Peyer's patch (tissue), 4 donors: ENCODE results near the gene CFAP99. TPM values are rescaled to one million over a fixed set of nuclear protein-coding genes. Genes with fewer than 3 reads are reported as not detected.
"Not testable (repeated sequence)": the region's sequence is repeated elsewhere in the genome, so short reads cannot be mapped to it uniquely, and the experiment has no call there.

Experiments used
- DNase-seq, 3 donors: peaks; one replicate each; pipeline ENCODE4 v3.0.0-alpha.2; 2017 to 2019
- H3K27ac ChIP-seq, 4 donors: fragments of 200-600 bp; sonication (generic); one replicate each; pipeline ENCODE4 v1.5.1; 2016 to 2019
- H3K27me3 ChIP-seq, 2 donors: fragments of 200-600 bp; sonication (generic); one replicate each; pipeline ENCODE4 v1.5.1; 2019
- H3K36me3 ChIP-seq, 3 donors: fragments of 200-600 bp; sonication (generic); one replicate each; pipeline ENCODE4 v1.5.1; 2016 to 2019
- H3K4me1 ChIP-seq, 4 donors: fragments of 200-600 bp; sonication (generic); one replicate each; pipeline ENCODE4 v1.5.1; 2016 to 2019
- H3K4me3 ChIP-seq, 4 donors: fragments of 200-600 bp; sonication (generic); 1 replicate in 3 of 4; 2 replicates in 1 of 4; pipeline ENCODE4 v1.5.1; 2016 to 2019; ENCODE audit warnings: mild to moderate bottlenecking in 1 of 4
- H3K9me3 ChIP-seq, 4 donors: fragments of 200-600 bp; sonication (generic); one replicate each; pipeline ENCODE4 v1.5.1; 2016 to 2019; ENCODE audit warnings: mild to moderate bottlenecking in 1 of 4
- CTCF ChIP-seq, 6 experiments: fragments of 450-650 bp in 4 of 6; fragments of 200-600 bp in 2 of 6; sonication (generic) in 1 of 6; IDR thresholded peaks; one replicate each; pipeline ENCODE4 v1.5.1; 2017 to 2019; ENCODE audit warnings: antibody characterized with exemption in 6 of 6, mild to moderate bottlenecking in 3 of 6, moderate library complexity in 1 of 6
- POLR2A ChIP-seq, 2 donors: fragments of 450-650 bp; IDR thresholded peaks; one replicate each; pipeline ENCODE4 v1.5.1; 2017; ENCODE audit warnings: antibody characterized with exemption in 2 of 2, mild to moderate bottlenecking in 2 of 2, moderate library complexity in 2 of 2
- total RNA-seq, 4 donors: library from RNA; depleted of rRNA; stranded (reverse); fragments of >200 nt; gene quantifications; one replicate each; pipeline ENCODE4 v1.1.0, GENCODE V29; 2016

CFAP99 gene
- total RNA-seq, 4 donors from 2014 or later = 0.80 to 1.2 TPM; not detected in 2

GRCh38 chr4:2375427-2375826, 43.3 kb upstream of the CFAP99 start:
- Histone ChIP-seq H3K27ac (no peak overlapping the region), H3K9me3 (no peaks in the 10 kb centered on the region), H3K4me1 (no peaks in the 10 kb centered on the region), H3K4me3 (no peak overlapping the region), H3K27me3 (no peaks in the 10 kb centered on the region), H3K36me3 (no peaks in the 10 kb centered on the region)
- TF ChIP-seq CTCF (IDR thresholded peaks at IDR 0.05) (no peak), POLR2A (IDR thresholded peaks at IDR 0.05) (no peak)
- DNase-seq = no peak

GRCh38 chr4:2377241-2377640, 41.5 kb upstream of the CFAP99 start:
- no peak overlapping the region for H3K27ac ChIP-seq
- no peaks in the 10 kb centered on the region for H3K4me1 ChIP-seq
- no peak overlapping the region for H3K4me3 ChIP-seq
- TF ChIP-seq CTCF (IDR thresholded peaks at IDR 0.05) (no peak), POLR2A (IDR thresholded peaks at IDR 0.05) (no peak)
- no peaks in the 10 kb centered on the region for H3K27me3 ChIP-seq
- no peaks in the 10 kb centered on the region for H3K36me3 ChIP-seq
- H3K9me3 ChIP-seq = no peaks in the 10 kb centered on the region
- no peak for DNase-seq

- no peaks in the 10 kb centered on the region for H3K36me3 ChIP-seq
- H3K9me3 ChIP-seq = no peaks in the 10 kb centered on the region
- H3K4me1 ChIP-seq = no peaks in the 10 kb centered on the region
- DNase-seq = no peak
- TF ChIP-seq CTCF (IDR thresholded peaks at IDR 0.05) = no peak
- no peak for TF ChIP-seq POLR2A (IDR thresholded peaks at IDR 0.05)
- no peaks in the 10 kb centered on the region for H3K27me3 ChIP-seq
- no peak overlapping the region for H3K4me3 ChIP-seq
- H3K27ac ChIP-seq = no peak overlapping the region
Measured at GRCh38 chr4:2378401-2378800, 40.4 kb upstream of the CFAP99 start.

- H3K9me3 ChIP-seq = no peaks in the 10 kb centered on the region
- H3K4me1 ChIP-seq = no peaks in the 10 kb centered on the region
- TF ChIP-seq CTCF (IDR thresholded peaks at IDR 0.05) (no peak), POLR2A (IDR thresholded peaks at IDR 0.05) (no peak)
- DNase-seq = no peak
- H3K27me3 ChIP-seq = no peaks in the 10 kb centered on the region
- no peaks in the 10 kb centered on the region for H3K36me3 ChIP-seq
- no peak overlapping the region for H3K27ac ChIP-seq
- no peak overlapping the region for H3K4me3 ChIP-seq
Measured at GRCh38 chr4:2378898-2379297, 39.9 kb upstream of the CFAP99 start.

- not testable (repeated sequence) for DNase-seq, H3K4me1 ChIP-seq, H3K36me3 ChIP-seq, H3K9me3 ChIP-seq, H3K27me3 ChIP-seq, H3K4me3 ChIP-seq, H3K27ac ChIP-seq
Measured at GRCh38 chr4:2380589-2380988, 38.2 kb upstream of the CFAP99 start.

GRCh38 chr4:2382769-2383202, 36.0 kb upstream of the CFAP99 start:
- H3K27me3 ChIP-seq, H3K4me1 ChIP-seq, H3K36me3 ChIP-seq, H3K9me3 ChIP-seq, H3K4me3 ChIP-seq, DNase-seq, H3K27ac ChIP-seq: not testable (repeated sequence)

GRCh38 chr4:2383220-2383631, 35.5 kb upstream of the CFAP99 start:
- not testable (repeated sequence) for H3K9me3 ChIP-seq, H3K27ac ChIP-seq, H3K27me3 ChIP-seq, H3K36me3 ChIP-seq, H3K4me3 ChIP-seq, H3K4me1 ChIP-seq, DNase-seq
